Lower leg skin (tissue), 4 donors: ENCODE data around the gene FAM53B. TPM values are rescaled to one million over a fixed set of nuclear protein-coding genes. Genes with fewer than 3 reads are reported as not detected.

ENCODE experiments used
- DNase-seq, 2 donors: peaks; one replicate each; pipeline ENCODE4 v3.0.0-alpha.2; 2019; ENCODE audit warnings: low spot score in 2 of 2
- H3K4me3 ChIP-seq: fragments of 200-600 bp; sonication (generic); 2 replicates; pipeline ENCODE4 v1.5.1; 2017; ENCODE audit warnings: mild to moderate bottlenecking, low read depth; ENCODE audit not compliant: poor library complexity, severe bottlenecking
- POLR2A ChIP-seq, 2 donors: fragments of 450-650 bp; IDR thresholded peaks; one replicate each; pipeline ENCODE4 v1.6.1; 2016 to 2017; ENCODE audit warnings: antibody characterized with exemption in 2 of 2, mild to moderate bottlenecking in 1 of 2, moderate library complexity in 1 of 2
- WGBS, 2 donors: methylation state at CpG; one replicate each; pipeline ENCODE4 v1.1.5; 2018; 5-methylcytosine and 5-hydroxymethylcytosine counted together
- intact Hi-C: fragments of 100-400 bp; cut with DNase I; formaldehyde crosslinking; loops from one replicate; pipeline ENCODE4 v1.15.0; 2023; ENCODE audit warnings: low total_unique reads
- total RNA-seq, 4 donors: library from RNA; depleted of rRNA; stranded (reverse); fragments of >200 nt; gene quantifications; one replicate each; pipeline ENCODE4 v1.1.0, GENCODE V29; 2016
- TF ChIP-seq, protein P1 (sequence below), 3 donors: fragments of 450-650 bp; IDR thresholded peaks; one replicate each; pipeline ENCODE4 v1.5.1; 2016; ENCODE audit warnings: antibody characterized with exemption in 3 of 3, mild to moderate bottlenecking in 3 of 3, moderate library complexity in 2 of 3

The FAM53B gene
- total RNA-seq, 4 donors from 2014 or later: 41.5 to 69.1 (median 58.2) TPM

DNA sequence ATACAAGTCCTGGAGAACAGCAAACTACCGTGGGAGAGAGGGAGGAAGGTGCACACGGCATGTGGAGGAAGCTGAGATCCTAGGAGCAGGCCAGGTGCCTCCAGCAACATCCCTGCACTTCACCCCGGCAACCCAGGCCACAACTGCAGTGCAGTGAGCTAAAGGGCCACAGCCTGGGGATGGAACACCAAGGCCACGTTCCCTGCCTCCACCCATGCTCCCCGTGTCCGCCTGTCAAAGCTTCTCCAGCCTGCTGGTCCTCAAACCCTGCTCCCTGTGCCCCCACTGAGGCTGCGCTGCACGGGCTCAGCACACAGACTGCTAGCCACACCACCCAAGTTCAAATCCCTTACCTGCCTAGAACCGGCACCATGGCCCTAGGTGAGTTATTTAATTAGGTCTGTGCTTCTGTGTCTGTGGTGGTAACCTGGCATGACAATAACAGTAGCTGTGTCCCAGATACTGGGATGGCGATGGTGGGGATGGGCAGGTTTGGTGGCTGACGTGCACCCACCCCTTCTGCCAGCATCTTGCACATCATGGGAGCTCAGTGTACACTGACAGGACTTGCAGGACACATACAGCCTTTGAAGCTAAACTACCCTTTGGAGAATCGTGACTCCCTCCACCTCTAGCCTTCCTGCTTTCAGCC is 85.5 kb downstream of the FAM53B start:
- no peak for TF ChIP-seq POLR2A (IDR thresholded peaks at IDR 0.05)
- TF ChIP-seq, protein P1, sequence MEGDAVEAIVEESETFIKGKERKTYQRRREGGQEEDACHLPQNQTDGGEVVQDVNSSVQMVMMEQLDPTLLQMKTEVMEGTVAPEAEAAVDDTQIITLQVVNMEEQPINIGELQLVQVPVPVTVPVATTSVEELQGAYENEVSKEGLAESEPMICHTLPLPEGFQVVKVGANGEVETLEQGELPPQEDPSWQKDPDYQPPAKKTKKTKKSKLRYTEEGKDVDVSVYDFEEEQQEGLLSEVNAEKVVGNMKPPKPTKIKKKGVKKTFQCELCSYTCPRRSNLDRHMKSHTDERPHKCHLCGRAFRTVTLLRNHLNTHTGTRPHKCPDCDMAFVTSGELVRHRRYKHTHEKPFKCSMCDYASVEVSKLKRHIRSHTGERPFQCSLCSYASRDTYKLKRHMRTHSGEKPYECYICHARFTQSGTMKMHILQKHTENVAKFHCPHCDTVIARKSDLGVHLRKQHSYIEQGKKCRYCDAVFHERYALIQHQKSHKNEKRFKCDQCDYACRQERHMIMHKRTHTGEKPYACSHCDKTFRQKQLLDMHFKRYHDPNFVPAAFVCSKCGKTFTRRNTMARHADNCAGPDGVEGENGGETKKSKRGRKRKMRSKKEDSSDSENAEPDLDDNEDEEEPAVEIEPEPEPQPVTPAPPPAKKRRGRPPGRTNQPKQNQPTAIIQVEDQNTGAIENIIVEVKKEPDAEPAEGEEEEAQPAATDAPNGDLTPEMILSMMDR (IDR thresholded peaks at IDR 0.05): no peak
- 90 to 94% methylated on average over 12 of the region's 12 CpGs for WGBS, 2 donors
- DNase-seq: no peak
- H3K4me3 ChIP-seq: no peak overlapping the region
- intact Hi-C loops: no loop called here

DNA sequence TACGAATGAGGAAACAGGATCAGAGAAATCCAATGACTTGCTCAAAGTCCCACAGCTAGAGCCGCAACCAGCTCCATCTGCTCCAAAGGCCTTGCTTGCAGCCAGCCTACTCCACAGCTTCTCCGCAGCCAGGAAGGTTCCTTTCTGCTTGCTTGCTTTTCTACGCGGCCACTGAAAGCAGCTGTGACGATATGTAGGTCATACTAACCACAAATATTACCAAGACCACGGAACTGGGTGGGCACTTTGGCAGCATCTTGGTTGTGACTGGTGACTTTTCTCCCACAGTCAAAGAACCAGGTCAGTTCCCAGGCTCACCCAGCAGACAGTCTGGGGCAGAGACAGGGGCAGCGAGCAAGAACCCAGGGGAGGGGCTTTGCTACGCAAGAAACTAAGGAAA is 86.4 kb downstream of the FAM53B start:
- intact Hi-C loops: no loop called here
- no peak for DNase-seq
- TF ChIP-seq, protein P1 (IDR thresholded peaks at IDR 0.05): no peak
- 68 to 71% methylated on average over 9 of the region's 9 CpGs for WGBS, 2 donors
- no peak overlapping the region for H3K4me3 ChIP-seq

DNA sequence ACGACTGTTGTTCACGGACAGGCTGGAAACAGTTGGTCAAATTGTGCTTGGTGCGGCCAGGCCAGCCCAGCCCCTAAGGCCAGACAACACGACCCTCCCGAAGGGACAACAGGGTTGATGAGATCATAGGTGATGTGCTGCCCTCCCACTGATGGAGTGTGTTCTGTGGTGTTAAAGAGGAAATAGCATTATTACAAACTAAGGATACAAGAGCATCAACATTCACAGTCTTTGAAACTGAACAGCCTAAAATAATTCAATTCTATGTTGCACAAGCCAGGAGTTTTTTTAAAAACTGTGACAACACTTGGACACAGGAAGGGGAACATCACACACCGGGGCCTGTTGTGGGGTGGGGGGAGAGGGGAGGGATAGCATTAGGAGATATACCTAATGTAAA is 87.6 kb downstream of the FAM53B start:
- no peak for DNase-seq
- intact Hi-C loops: no loop called here
- 79% methylated on average over 6 of the region's 6 CpGs for WGBS, 2 donors
- no peak for TF ChIP-seq POLR2A (IDR thresholded peaks at IDR 0.05)
- H3K4me3 ChIP-seq: no peak overlapping the region

DNA sequence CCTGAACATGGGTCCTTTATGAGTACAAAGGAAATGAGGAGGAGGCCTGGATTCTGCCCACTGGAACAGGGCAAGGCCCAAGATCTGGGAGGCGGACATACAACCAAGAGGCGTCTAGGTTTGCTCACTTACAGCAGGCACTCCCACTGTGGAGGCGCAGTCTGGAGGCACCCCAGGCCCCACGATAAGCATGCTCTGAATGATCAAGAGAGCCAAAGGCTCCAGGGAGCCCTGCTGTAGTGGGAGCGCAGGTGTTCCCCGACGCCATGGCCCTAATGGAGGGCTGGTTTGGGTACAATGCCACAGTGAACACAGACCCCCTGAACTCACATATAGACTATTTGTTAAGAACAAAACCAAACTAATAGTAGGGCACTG is 88.1 kb downstream of the FAM53B start:
- 90 to 92% methylated on average over 7 of the region's 7 CpGs for WGBS, 2 donors
- H3K4me3 ChIP-seq: no peak overlapping the region
- intact Hi-C loops: no loop called here
- DNase-seq: no peak
- no peak for TF ChIP-seq POLR2A (IDR thresholded peaks at IDR 0.05)
- TF ChIP-seq, protein P1 (IDR thresholded peaks at IDR 0.05): no peak

DNA sequence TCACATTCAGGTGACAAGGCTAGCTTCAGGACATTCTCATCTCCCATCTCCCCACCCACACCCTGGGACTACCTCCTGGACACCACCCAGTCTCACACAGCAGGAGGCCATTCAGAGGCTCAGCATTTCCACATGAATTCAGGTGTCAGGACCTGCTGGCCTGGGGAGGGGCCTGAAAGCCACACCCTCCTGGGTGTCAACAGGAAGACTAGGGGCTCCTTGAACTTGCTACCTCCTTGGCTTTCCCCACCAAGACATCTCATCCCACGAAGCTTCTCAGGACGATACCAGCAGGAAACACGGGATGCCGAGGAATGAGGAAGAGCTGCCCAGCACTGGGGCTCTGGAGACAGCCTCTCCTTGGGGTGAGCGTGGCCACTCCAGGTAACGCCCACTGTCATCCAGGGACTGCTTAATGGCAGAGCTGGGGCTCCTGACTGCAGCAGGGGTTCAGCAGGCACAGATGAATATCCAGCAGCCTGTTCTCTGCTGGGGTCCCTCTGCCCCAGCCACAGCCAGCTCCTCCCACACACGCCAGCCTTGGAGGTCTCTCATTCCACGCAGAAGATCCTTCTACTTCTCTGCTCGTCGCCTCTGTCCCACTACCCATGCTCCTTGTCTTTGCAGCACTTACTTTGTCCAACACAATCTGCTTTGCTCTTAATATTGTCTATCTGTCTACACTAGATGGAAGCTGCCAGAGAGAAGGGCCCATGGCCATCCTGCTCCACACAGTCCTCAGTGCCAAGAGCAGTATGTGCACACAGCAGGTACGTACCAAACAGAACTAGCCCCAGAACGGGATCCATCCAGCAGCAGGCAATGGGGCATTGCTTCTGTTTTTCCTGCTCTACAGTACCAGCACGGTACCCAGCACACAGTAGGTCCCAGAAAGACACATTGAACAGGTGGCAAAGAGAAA is 88.7 kb downstream of the FAM53B start:
- no peak overlapping the region for H3K4me3 ChIP-seq
- TF ChIP-seq, protein P1 (IDR thresholded peaks at IDR 0.05): no peak
- no peak for TF ChIP-seq POLR2A (IDR thresholded peaks at IDR 0.05)
- intact Hi-C loops: no loop called here
- 75 to 83% methylated on average over 11 of the region's 13 CpGs for WGBS, 2 donors
- no peak for DNase-seq

DNA sequence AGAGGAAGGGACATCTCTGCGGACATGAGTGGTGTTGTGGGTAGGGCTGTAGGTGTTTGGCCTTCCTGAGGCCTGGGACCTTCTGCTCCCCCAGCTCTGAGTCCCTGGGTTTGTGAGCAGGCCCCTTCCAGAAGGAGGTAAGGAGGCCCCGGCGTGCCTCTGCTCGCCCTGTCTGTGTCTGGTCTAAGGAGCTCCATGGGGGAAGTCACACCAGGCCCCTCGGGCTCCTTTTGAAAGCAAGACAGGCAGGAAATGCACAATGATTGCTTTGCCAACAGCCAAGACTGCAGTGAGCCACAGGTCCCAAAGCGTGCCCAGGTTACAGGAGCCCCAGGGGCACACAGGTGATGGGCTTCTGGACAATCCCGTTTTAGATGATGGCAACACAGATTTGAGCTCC is 89.5 kb downstream of the FAM53B start:
- H3K4me3 ChIP-seq: no peak overlapping the region
- DNase-seq: no peak
- intact Hi-C loops: no loop called here
- WGBS, 2 donors: 28 to 40% methylated on average over 6 to 7 of the region's 7 CpGs
- no peak for TF ChIP-seq POLR2A (IDR thresholded peaks at IDR 0.05)
- TF ChIP-seq, protein P1 (IDR thresholded peaks at IDR 0.05): no peak
